ENCODE measurements around the gene RSPH4A.

GRCh38 chr6:116586276-116586675 lies 30.0 kb upstream of the RSPH4A start:
- TF ChIP-seq CTCF (conservative IDR thresholded peaks at IDR 0.05) (no peak), ZFX (IDR thresholded peaks at IDR 0.05) (no peak)

All from C4-2B (cell line).